IMR-90 (cell line): ENCODE results near the gene SETSIP. TPM values are rescaled to one million over a fixed set of nuclear protein-coding genes. Genes with fewer than 3 reads are reported as not detected.

ENCODE experiments used
- ATAC-seq: fragments of 200-7000 bp; cut with Tn5 transposase; 2 replicates; pipeline ENCODE4 v1.9.1; 2020; ENCODE audit warnings: low read depth, mild to moderate bottlenecking, moderate library complexity
- BruUV-seq: library from RNA; stranded (reverse); fragments of 400-500 nt; replicated peaks from 2 replicates; lab custom pipeline; 2021; lab: Mats Ljungman, UMichigan
- CTCF ChIA-PET: fragments of 300-600 bp; formaldehyde crosslinking; extraction: SDS; loops from one replicate; lab custom pipeline; 2021; ENCODE audit warnings: antibody characterized with exemption; lab: Yijun Ruan, JAX
- POLR2A ChIA-PET: fragments of 300-600 bp; sonication (Branson Sonifier 250); formaldehyde crosslinking; loops from one replicate; lab custom pipeline; 2022; ENCODE audit warnings: antibody characterized with exemption; ENCODE audit not compliant: unreplicated experiment; lab: Charles Lee
- DNase-seq: peaks from one replicate; pipeline ENCODE4 v3.0.0; 2013
- H2AFZ ChIP-seq: replicated peaks from 2 replicates; pipeline ENCODE3; 2013; ENCODE audit warnings: low read length, mild to moderate bottlenecking; ENCODE audit not compliant: poor library complexity
- H2AK5ac ChIP-seq: 2 replicates; pipeline ENCODE4 v1.6.1; 2013; ENCODE audit warnings: low read depth, low read length, inconsistent platforms
- H2AK9ac ChIP-seq: replicated peaks from 2 replicates; pipeline ENCODE3; 2013; ENCODE audit warnings: mild to moderate bottlenecking, low read depth, low read length, moderate library complexity; ENCODE audit not compliant: poor library complexity
- H2BK120ac ChIP-seq: 2 replicates; pipeline ENCODE4 v1.6.1; 2013; ENCODE audit warnings: low read depth, low read length, inconsistent platforms
- H2BK15ac ChIP-seq: 3 replicates; pipeline ENCODE4 v1.6.1; 2013; ENCODE audit warnings: low read depth, low read length, inconsistent platforms
- H2BK20ac ChIP-seq: 2 replicates; pipeline ENCODE4 v1.6.1; 2013; ENCODE audit warnings: low read depth, mild to moderate bottlenecking, inconsistent platforms, low read length, moderate library complexity
- H2BK5ac ChIP-seq: 2 replicates; pipeline ENCODE4 v1.6.1; 2013; ENCODE audit warnings: mild to moderate bottlenecking, low read depth, low read length, inconsistent platforms; ENCODE audit not compliant: poor library complexity, severe bottlenecking
- H3K14ac ChIP-seq: replicated peaks from 2 replicates; pipeline ENCODE4 v1.6.1; 2013; ENCODE audit warnings: low read depth, low read length, inconsistent platforms
- H3K18ac ChIP-seq: 2 replicates; pipeline ENCODE4 v1.6.1; 2013; ENCODE audit warnings: low read depth, low read length, control low read depth
- H3K23ac ChIP-seq: 2 replicates; pipeline ENCODE4 v1.6.1; 2013; ENCODE audit warnings: low read depth, low read length, inconsistent platforms
- H3K27ac ChIP-seq: 2 replicates; pipeline ENCODE4 v1.5.1; 2013; ENCODE audit warnings: mild to moderate bottlenecking, control low read depth, low read length; ENCODE audit not compliant: insufficient read depth
- H3K27me3 ChIP-seq: 2 replicates; pipeline ENCODE4 v1.6.1; 2013; ENCODE audit warnings: low read length; ENCODE audit not compliant: control insufficient read depth, insufficient read depth
- H3K36me3 ChIP-seq: 2 replicates; pipeline ENCODE4 v1.6.1; 2013; ENCODE audit warnings: low read length, mixed read lengths; ENCODE audit not compliant: control insufficient read depth, insufficient read depth
- H3K4ac ChIP-seq: 2 replicates; pipeline ENCODE4 v1.6.1; 2013; ENCODE audit warnings: low read depth, low read length, inconsistent platforms
- H3K4me1 ChIP-seq: 2 replicates; pipeline ENCODE4 v1.6.1; 2013; ENCODE audit warnings: low read length, mixed read lengths; ENCODE audit not compliant: control insufficient read depth, insufficient read depth
- H3K4me2 ChIP-seq: 2 replicates; pipeline ENCODE4 v1.6.1; 2013; ENCODE audit warnings: low read depth, mild to moderate bottlenecking, control low read depth, low read length, moderate library complexity
- H3K4me3 ChIP-seq: 2 replicates; pipeline ENCODE4 v1.5.1; 2013; ENCODE audit warnings: low read depth, mild to moderate bottlenecking, control low read depth, low read length, moderate library complexity; ENCODE audit not compliant: insufficient read depth
- H3K56ac ChIP-seq: 2 replicates; pipeline ENCODE4 v1.6.1; 2013; ENCODE audit warnings: low read length, inconsistent platforms; ENCODE audit not compliant: insufficient read depth; ENCODE audit errors: extremely low read depth
- H3K79me1 ChIP-seq, 2 experiments: 2 replicates each; pipeline ENCODE4 v1.6.1; 2013; ENCODE audit warnings: low read length in 2 of 2, inconsistent platforms in 1 of 2, low read depth in 1 of 2
- H3K9ac ChIP-seq: 2 replicates; pipeline ENCODE4 v1.6.1; 2013; ENCODE audit warnings: low read depth, low read length, control low read depth
- H3K9me1 ChIP-seq: 2 replicates; pipeline ENCODE4 v1.6.1; 2013; ENCODE audit warnings: low read length, inconsistent platforms; ENCODE audit not compliant: insufficient read depth
- H3K9me3 ChIP-seq: 2 replicates; pipeline ENCODE4 v1.6.1; 2013; ENCODE audit warnings: low read length; ENCODE audit not compliant: control insufficient read depth, insufficient read depth
- H4K20me1 ChIP-seq: 2 replicates; pipeline ENCODE4 v1.6.1; 2013; ENCODE audit warnings: low read length, inconsistent platforms; ENCODE audit not compliant: insufficient read depth
- H4K5ac ChIP-seq: 2 replicates; pipeline ENCODE4 v1.6.1; 2013; ENCODE audit warnings: mild to moderate bottlenecking, low read depth, low read length, control low read depth
- H4K8ac ChIP-seq, 2 experiments: 2 replicates each; pipeline ENCODE4 v1.6.1; 2013; ENCODE audit warnings: low read depth in 2 of 2, low read length in 2 of 2, control low read depth in 1 of 2, inconsistent platforms in 1 of 2
- H4K91ac ChIP-seq: 2 replicates; pipeline ENCODE4 v1.6.1; 2013; ENCODE audit warnings: low read depth, low read length, inconsistent platforms; ENCODE audit not compliant: insufficient read depth
- MAFK ChIP-seq: IDR thresholded peaks from 2 replicates; pipeline ENCODE4 v1.6.1; 2012; ENCODE audit warnings: low read depth, low read length, improper control_type of control experiment
- MXI1 ChIP-seq: IDR thresholded peaks from 2 replicates; pipeline ENCODE4 v1.6.1; 2012; ENCODE audit warnings: low read depth, mild to moderate bottlenecking, low read length, moderate library complexity, borderline replicate concordance
- WGBS, 2 experiments: methylation state at CpG; one replicate each; pipeline versions ENCODE4 v1.1.5 to v1.1.7; 2013; ENCODE audit warnings: missing lambda C conversion rate in 2 of 2; ENCODE audit not compliant: insufficient read length in 1 of 2; ENCODE audit errors: extremely low coverage in 2 of 2; 5-methylcytosine and 5-hydroxymethylcytosine counted together
- dilution Hi-C: fragments of 300-500 bp; cut with HindIII; formaldehyde crosslinking; loops from one replicate; pipeline ENCODE4 v1.14.3; 2018; ENCODE audit warnings: low sequenced_read_pairs; ENCODE audit not compliant: unreplicated experiment
- in situ Hi-C: fragments of 300-500 bp; cut with MboI; formaldehyde crosslinking; loops from 3 replicates; pipeline ENCODE4 v1.14.3; 2019; ENCODE audit warnings: low sequenced_read_pairs, inconsistent platforms, mixed read lengths
- intact Hi-C: fragments of 100-400 bp; cut with micrococcal nuclease; formaldehyde crosslinking; loops from 2 replicates; pipeline ENCODE4 v1.10.0; 2022
- polyA plus RNA-seq, 3 experiments: library from polyadenylated mRNA; depleted of rRNA; stranded (reverse); fragments of >200 nt; gene quantifications; 2 replicates each; pipeline ENCODE4 v1.2.3, GENCODE V29; 2012; ENCODE audit warnings: low replicate concordance in 1 of 3
- total RNA-seq: library from RNA; depleted of rRNA; stranded (reverse); fragments of >200 nt; gene quantifications from 2 replicates; pipeline ENCODE4 v1.2.3, GENCODE V29; 2012

The SETSIP gene
- total and polyA plus RNA-seq, 2 of the 4 experiments (the other 2 are of a cell fraction): not detected

DNA sequence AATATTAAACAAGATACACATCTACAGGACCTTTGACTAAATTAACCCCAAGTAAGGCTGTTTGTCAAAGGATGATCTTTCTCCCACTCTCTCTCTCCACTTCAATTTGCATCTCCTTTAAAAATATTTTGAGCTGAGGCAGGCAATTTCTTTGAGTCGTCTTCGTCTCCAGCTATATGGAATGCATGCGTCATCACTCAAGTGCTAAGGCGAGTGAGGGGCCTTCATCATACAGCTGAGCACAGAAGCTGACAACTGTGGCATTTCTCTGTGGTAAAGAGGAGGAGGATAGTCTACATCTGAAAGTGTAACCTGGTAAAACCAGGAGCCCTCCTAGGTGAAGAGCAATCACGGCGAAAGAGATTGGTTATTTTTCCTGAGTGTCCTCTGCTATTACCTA is 37.8 kb downstream of the SETSIP start:
- Histone ChIP-seq H3K27ac (no peak overlapping the region), H3K18ac (no peak overlapping the region), H3K36me3 (no peaks in the 10 kb centered on the region), H2BK20ac (no peak overlapping the region), H3K9me3 (no peaks in the 10 kb centered on the region), H2AK9ac (no peak overlapping the region), H3K9me1 (no peaks in the 10 kb centered on the region; the same call in 1 of the 2 replicates), H2AK5ac (no peak overlapping the region), H3K23ac (no peak overlapping the region), H4K91ac (no peak overlapping the region), H4K20me1 (no peaks in the 10 kb centered on the region), H3K4me2 (no peak overlapping the region), H2BK120ac (no peak overlapping the region), H4K5ac (no peak overlapping the region), H3K4me3 (no peak overlapping the region), H3K27me3 (no peaks in the 10 kb centered on the region), H3K79me1 (no peaks in the 10 kb centered on the region), H3K4me1 (peaks cover 3% of the 10 kb centered on the region; the same call in 1 of the 2 replicates), H2BK15ac (no peak overlapping the region), H3K9ac (no peak overlapping the region), H4K8ac (peak overlapping the region in 1 of 2 experiments; percentile 11; a peak in 1 of 4 replicates), H2AFZ (peak overlapping the region; percentile 46), H3K56ac (no peak overlapping the region), H2BK5ac (no peak overlapping the region), H3K4ac (no peak overlapping the region), H3K14ac (no peak overlapping the region)
- BruUV-seq: no TSS peak
- ChIA-PET POLR2A (no interaction called here), CTCF (interaction anchor here (0.6 kb wide), 1 partner anchor 1184 kb away, joined by 4 read pairs; no protein-coding TSS in a partner anchor)
- ATAC-seq (peak; percentile 83), DNase-seq (peak; percentile 69)
- TF ChIP-seq MXI1 (no peak), MAFK (peak; percentile 91)
- intact Hi-C loops (no loop called here), dilution Hi-C loops (no loop called here), in situ Hi-C loops (no loop called here)
- WGBS, 2 experiments: no CpG with 5 or more reads among the region's 6 CpGs
